ENCODE measurements around the gene SH3RF2.
"Not testable (repeated sequence)": the region's sequence is repeated elsewhere in the genome, so short reads cannot be mapped to it uniquely, and the experiment has no call there.

Gene SH3RF2

GRCh38 chr5:145948921-145949320, 12.5 kb downstream of the SH3RF2 start:
- in situ Hi-C loops (cut with MboI; ENCODE audit: low sequenced_read_pairs), result no loop called here

GRCh38 chr5:145949474-145949873, 13.1 kb downstream of the SH3RF2 start:
- in situ Hi-C loops (cut with MboI; ENCODE audit: low sequenced_read_pairs), result no loop called here

DNA sequence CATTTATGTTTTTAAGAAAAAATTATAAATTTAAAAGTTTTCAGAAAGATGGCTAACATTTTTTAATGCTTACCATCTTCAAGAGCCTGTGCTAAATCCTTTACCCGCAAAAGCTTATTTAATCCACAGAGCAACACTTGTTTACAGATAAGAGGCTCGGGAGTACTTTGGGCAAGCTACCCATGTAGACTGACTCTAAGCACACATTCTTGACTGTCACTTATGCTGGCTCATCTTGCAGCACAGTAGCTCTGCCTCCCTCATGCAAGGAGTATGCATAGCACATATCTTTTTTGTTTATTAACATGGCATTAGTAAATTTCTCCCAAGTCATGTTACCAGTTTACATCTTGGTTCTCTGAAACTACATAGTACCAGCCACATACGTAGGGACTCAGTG, 14.7 kb downstream of the SH3RF2 start:
- in situ Hi-C loops (cut with MboI; ENCODE audit: low sequenced_read_pairs), result no loop called here

GRCh38 chr5:145953202-145953601, 16.8 kb downstream of the SH3RF2 start:
- in situ Hi-C loops (cut with MboI; ENCODE audit: low sequenced_read_pairs), result no loop called here

- in situ Hi-C loops (cut with MboI; ENCODE audit: low sequenced_read_pairs), result not testable (repeated sequence)
Observed at GRCh38 chr5:145954140-145954539, 17.8 kb downstream of the SH3RF2 start.

- in situ Hi-C loops (cut with MboI; ENCODE audit: low sequenced_read_pairs), result no loop called here
Observed at GRCh38 chr5:145957388-145957787, 21.0 kb downstream of the SH3RF2 start.

- in situ Hi-C loops (cut with MboI; ENCODE audit: low sequenced_read_pairs), result no loop called here
Observed at GRCh38 chr5:145958436-145958835, 22.1 kb downstream of the SH3RF2 start.

- in situ Hi-C loops (cut with MboI; ENCODE audit: low sequenced_read_pairs), result no loop called here
Observed at GRCh38 chr5:145960166-145960565, 23.8 kb downstream of the SH3RF2 start.

- in situ Hi-C loops (cut with MboI; ENCODE audit: low sequenced_read_pairs), result no loop called here
Observed at GRCh38 chr5:145960848-145961600, 24.6 kb downstream of the SH3RF2 start.

GRCh38 chr5:145962001-145962400, 25.6 kb downstream of the SH3RF2 start:
- in situ Hi-C loops (cut with MboI; ENCODE audit: low sequenced_read_pairs), result no loop called here

GRCh38 chr5:145964008-145964407, 27.6 kb downstream of the SH3RF2 start:
- in situ Hi-C loops (cut with MboI; ENCODE audit: low sequenced_read_pairs), result not testable (repeated sequence)

GRCh38 chr5:145965804-145966203, 29.4 kb downstream of the SH3RF2 start:
- in situ Hi-C loops (cut with MboI; ENCODE audit: low sequenced_read_pairs), result no loop called here

DNA sequence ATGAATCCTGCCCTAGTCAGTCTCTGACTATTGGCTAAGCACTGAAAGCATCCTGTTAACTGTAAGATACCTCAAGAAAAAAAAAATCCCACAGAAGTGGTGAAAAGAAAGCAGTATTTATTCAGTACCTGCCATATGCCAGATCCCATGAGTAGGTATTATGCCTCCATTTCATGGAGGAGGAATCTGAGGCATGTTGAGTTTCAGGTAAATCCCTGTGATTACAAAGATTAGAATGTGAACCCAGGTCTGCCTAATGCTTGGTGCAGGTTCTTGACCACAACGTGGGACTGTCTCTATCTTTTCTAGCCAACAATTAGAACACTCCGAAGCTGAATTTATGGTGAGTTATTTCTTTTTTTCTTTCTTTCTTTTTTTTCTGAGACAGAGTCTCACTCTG, 30.9 kb downstream of the SH3RF2 start:
- in situ Hi-C loops (cut with MboI; ENCODE audit: low sequenced_read_pairs), result no loop called here

DNA sequence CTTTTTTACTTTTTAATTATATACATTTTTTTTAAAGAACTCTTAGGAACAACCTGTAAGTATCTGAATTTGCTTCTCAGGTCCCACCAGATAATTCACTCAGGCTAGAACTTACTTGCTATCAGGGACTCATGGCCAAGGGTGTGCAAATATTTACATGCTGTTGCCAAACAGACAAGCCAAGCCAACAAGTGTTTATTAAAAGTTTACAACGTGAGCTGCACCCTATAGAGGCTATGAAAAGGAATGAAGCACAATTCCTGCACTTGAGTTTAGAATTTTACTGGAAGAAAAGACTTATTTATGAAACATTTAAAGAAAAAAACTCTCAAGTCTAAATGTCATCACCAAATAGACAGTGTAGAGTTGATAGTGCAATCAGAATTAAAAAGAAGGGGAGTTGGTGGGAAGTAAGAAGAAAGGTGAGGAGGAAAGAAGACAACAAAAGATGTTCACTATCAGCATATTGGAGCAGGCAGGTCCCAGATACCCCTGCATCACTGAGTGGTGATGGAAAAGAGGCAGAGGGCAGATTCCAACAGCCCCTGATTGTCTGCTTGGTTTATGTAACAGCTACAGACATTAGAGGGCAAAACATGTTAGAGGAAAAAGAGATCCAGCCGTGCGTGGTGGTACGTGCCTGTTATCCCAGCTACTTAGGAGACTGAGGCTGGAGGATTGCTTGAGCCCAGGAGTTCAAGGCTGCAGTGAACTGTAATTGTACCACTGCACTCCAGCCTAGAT, 32.8 kb downstream of the SH3RF2 start:
- in situ Hi-C loops (cut with MboI; ENCODE audit: low sequenced_read_pairs), result no loop called here

DNA sequence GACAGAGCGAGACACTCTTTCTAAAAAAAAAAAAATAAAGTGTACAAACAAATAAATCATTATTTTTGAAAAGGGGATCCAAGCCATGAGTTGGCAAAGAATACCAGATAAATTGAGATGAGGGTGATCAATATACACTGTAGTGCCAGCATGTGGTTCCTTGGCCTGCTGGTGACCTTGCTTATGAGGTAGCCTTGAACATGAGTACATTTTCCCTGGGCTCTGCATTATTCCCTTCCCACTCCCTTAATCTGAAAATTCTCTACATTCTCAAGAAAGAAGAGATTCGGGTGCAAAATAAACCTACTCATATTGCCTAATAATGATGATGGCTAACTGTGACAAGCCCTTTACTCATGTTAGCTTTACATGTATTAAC, 33.3 kb downstream of the SH3RF2 start:
- in situ Hi-C loops (cut with MboI; ENCODE audit: low sequenced_read_pairs), result no loop called here

GRCh38 chr5:145971108-145971507, 34.7 kb downstream of the SH3RF2 start:
- in situ Hi-C loops (cut with MboI; ENCODE audit: low sequenced_read_pairs), result no loop called here

DNA sequence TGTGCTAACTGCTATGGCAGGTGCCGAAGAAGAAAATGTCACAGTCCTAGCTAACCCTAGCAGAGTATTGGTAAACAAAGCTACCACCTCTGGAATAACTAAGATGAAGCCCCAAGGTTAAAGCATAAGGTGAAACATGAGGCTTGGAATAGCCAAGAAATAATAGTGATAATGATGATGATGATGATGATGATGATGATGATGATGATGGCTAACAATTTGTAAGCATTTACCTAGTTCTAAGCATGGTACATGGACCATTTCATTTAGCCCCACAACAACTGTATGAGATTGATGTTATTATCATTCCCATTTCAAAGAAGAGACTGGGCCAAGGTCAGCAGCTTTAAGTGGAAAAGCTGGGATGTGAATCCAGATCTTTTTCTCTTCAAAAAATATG, 35.3 kb downstream of the SH3RF2 start:
- in situ Hi-C loops (cut with MboI; ENCODE audit: low sequenced_read_pairs), result no loop called here

DNA sequence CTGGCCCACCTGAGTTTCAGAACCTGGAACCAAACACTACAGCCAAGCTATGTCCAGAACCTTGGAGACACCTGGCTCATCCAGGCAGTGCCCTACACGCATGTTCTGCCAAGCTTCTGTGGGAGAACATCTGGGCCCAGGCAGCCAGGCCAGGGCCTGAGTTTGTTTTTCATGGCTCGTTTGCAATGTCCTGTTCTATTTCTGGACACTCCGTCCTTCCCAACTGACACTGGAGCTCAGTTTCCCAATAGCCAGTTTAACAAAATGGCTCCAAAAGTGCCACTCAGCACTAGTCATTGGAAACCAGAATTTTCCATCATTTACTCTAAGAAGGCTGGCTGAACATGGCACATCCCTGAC, 38.6 kb downstream of the SH3RF2 start:
- in situ Hi-C loops (cut with MboI; ENCODE audit: low sequenced_read_pairs), result no loop called here

DNA sequence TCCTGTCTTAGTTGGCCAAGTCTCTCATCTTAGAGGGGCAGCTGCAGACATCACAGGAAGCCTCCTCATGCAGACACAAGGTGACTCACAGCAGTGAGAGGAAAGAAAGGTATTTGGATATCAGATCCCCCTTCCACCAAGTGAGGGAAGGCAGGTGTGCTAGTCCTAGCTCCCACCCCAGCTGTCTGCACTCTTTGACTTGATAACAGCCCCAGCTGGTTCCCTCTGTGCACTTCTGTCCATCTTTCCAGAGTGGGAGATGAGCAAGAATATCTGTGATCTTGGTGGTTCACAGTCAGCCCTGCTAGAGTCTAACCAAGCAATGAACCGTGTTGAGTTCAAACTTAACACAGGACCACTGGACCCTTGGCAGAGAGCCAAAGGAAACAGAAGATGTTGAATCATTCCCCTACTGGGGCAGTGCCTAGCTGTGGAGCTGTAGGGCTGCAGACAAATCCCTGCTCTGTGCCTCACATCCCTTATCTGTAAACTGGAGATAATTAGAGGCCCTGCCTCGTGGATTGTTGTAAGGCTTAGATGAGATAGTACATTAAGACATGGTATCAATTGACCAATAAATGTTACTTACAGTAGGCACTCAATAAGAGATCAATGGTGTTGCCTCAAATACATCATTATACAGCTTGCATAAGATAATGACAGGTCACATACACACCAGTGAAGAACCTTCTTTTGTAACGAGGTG, 39.1 kb downstream of the SH3RF2 start:
- in situ Hi-C loops (cut with MboI; ENCODE audit: low sequenced_read_pairs), result no loop called here

- in situ Hi-C loops (cut with MboI; ENCODE audit: low sequenced_read_pairs), result no loop called here
Observed at GRCh38 chr5:145976431-145977155, 40.2 kb downstream of the SH3RF2 start.

- in situ Hi-C loops (cut with MboI; ENCODE audit: low sequenced_read_pairs), result no loop called here
Observed at GRCh38 chr5:145978171-145978570, 41.8 kb downstream of the SH3RF2 start.
